Measurements from ENCODE around the gene TLR5. TPM values are rescaled to one million over a fixed set of nuclear protein-coding genes. Genes with fewer than 3 reads are reported as not detected.

TLR5 gene
- total and polyA plus RNA-seq, 12 donors, result 0.45 to 5.0 (median 1.5) TPM

DNA sequence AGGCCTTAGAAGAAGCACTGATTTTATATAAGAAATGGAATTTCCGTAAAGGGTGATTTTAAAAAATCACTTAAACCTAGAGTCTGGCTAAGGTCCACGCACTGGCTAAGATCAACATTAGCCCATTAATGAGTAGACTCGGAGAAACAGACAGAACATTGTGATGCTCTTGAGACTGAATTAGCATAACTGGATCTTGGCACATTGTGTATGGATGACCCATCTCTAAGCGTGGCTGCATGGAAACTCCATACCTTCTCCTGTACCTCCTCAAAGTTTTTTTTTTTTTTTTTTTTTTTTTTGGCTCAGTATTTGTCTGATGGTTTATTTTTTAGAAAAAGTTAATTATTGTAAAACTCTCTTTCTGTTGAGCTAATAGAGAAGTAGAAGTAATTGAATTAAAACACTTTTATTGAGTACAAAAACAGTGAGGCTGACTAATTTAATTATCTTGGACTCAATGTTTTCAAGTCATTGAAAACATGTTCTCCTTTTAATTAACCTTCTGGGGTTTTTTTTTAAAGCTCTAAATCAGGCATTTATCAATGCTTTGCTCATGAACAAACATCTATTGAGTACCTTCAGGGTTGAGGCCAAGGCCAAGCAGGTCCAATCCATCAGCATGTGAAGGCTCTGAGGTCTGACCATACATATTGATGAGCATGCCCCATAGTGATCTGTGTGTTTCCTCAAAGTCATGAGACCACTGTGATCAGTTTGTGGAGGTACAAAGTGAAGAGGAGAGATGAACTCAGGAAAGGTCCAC, 74.0 kb downstream of the TLR5 start:
- DNase-seq, result no peak
- WGBS, 2 donors, result 88 to 91% methylated on average over 4 of the region's 4 CpGs
- Histone ChIP-seq H3K4me1 (peaks cover 0 to 22% (median 0%) of the 10 kb centered on the region in 9 donors), H3K27me3 (no peaks in the 10 kb centered on the region), H3K9me3 (no peaks in the 10 kb centered on the region), H3K27ac (no peak overlapping the region), H3K4me3 (no peak overlapping the region), H3K36me3 (no peaks in the 10 kb centered on the region)
- intact Hi-C loops (cut with DNase I), result loop anchor here in 1 of 10 donors (5.0 kb wide), 1 partner anchor 37 kb away; no protein-coding TSS in a partner anchor
- TF ChIP-seq, protein P1, sequence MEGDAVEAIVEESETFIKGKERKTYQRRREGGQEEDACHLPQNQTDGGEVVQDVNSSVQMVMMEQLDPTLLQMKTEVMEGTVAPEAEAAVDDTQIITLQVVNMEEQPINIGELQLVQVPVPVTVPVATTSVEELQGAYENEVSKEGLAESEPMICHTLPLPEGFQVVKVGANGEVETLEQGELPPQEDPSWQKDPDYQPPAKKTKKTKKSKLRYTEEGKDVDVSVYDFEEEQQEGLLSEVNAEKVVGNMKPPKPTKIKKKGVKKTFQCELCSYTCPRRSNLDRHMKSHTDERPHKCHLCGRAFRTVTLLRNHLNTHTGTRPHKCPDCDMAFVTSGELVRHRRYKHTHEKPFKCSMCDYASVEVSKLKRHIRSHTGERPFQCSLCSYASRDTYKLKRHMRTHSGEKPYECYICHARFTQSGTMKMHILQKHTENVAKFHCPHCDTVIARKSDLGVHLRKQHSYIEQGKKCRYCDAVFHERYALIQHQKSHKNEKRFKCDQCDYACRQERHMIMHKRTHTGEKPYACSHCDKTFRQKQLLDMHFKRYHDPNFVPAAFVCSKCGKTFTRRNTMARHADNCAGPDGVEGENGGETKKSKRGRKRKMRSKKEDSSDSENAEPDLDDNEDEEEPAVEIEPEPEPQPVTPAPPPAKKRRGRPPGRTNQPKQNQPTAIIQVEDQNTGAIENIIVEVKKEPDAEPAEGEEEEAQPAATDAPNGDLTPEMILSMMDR (IDR thresholded peaks at IDR 0.05), result no peak
- ATAC-seq, result no peak

DNA sequence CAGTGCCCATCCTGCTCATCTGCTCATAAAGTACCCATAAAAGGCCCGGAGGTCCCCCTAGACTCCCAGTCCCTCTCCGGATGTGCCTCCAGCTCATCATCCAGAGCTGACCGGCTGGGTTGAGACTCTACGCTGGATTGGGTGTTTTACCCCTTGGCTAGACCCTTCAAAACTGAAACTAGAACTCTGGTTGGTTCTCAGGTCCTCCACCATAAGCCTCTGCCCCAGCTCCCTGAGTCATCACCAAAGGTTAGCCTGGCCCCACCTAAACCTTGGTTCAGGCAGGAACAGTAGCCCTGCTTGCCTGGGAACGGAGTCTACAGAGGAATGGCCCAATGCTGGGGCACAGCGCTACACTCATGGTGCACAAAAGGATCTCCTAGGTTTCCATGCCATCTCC, 75.1 kb downstream of the TLR5 start:
- WGBS, 2 donors, result 96 to 97% methylated on average over 6 of the region's 6 CpGs
- no peak overlapping the region for H3K27ac ChIP-seq
- no peak for ATAC-seq
- H3K36me3 ChIP-seq, result no peaks in the 10 kb centered on the region
- no peak overlapping the region for H3K4me3 ChIP-seq
- H3K9me3 ChIP-seq, result no peaks in the 10 kb centered on the region
- H3K4me1 ChIP-seq, result peaks cover 0 to 19% (median 0%) of the 10 kb centered on the region in 9 donors
- no peaks in the 10 kb centered on the region for H3K27me3 ChIP-seq
- TF ChIP-seq, protein P1 (IDR thresholded peaks at IDR 0.05), result no peak
- intact Hi-C loops (cut with DNase I), result loop anchor here in 1 of 10 donors (5.0 kb wide), 1 partner anchor 36 kb away; no protein-coding TSS in a partner anchor
- no peak for DNase-seq

DNA sequence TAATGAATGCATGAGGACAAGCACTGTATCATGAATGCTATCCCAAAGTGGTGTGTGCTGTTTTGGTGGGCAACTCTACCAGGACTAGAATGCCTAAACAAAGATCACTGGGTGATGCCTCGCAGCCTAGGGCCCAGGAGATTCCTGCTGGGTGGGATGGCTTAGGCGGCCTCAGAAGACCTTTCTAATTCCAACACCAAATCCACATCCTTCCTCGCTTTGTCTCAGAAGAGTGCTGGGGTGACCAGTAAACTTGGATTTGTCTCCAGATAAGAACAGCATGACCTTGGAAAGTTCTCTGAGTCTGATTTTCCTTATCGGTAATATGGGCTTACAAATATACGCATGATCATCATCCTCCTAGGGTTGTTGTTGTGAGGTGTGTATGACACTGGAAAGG, 76.6 kb downstream of the TLR5 start:
- H3K36me3 ChIP-seq, result no peaks in the 10 kb centered on the region
- intact Hi-C loops (cut with DNase I), result loop anchor here in 1 of 10 donors (5.0 kb wide), 1 partner anchor 34 kb away; no protein-coding TSS in a partner anchor
- TF ChIP-seq, protein P1 (IDR thresholded peaks at IDR 0.05), result no peak
- H3K4me1 ChIP-seq, result peaks cover 0 to 19% (median 0%) of the 10 kb centered on the region in 9 donors
- peak overlapping the region in 7 of 10 donors; percentile 28 to 68 (median 45) for H3K27ac ChIP-seq
- H3K27me3 ChIP-seq, result no peaks in the 10 kb centered on the region
- no peaks in the 10 kb centered on the region for H3K9me3 ChIP-seq
- no peak overlapping the region for H3K4me3 ChIP-seq
- peak; percentile 44 to 86 (median 72) for ATAC-seq
- 65 to 73% methylated on average over 5 of the region's 5 CpGs for WGBS, 2 donors
- DNase-seq, result no peak

DNA sequence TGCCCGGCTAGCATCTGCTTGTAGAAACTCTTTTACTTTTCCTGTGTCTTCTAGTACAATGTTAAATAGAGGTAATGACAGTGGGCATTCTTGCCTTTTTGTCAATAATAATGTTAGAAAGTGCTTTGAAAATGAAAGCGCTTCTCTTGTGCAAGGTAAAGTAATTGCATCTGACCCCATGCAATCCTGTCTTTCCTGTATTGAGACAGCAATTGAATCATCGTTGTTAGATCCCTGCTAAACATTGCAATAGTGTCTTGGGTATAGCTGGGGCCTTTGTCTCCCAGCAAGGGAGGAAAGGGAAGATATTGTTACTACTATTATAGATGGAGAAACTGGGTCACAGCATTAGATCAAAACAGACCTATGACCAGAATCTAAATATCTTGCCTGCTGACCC, 80.9 kb downstream of the TLR5 start:
- no peak overlapping the region for H3K27ac ChIP-seq
- DNase-seq (no peak), ATAC-seq (no peak)
- intact Hi-C loops (cut with DNase I), result no loop called here
- peaks cover 0 to 15% (median 0%) of the 10 kb centered on the region in 9 donors for H3K4me1 ChIP-seq
- no peak overlapping the region for H3K4me3 ChIP-seq
- WGBS, 2 donors, result 68 to 75% methylated on average over 3 of the region's 3 CpGs
- H3K9me3 ChIP-seq, result no peaks in the 10 kb centered on the region
- H3K27me3 ChIP-seq, result no peaks in the 10 kb centered on the region
- TF ChIP-seq, protein P1 (IDR thresholded peaks at IDR 0.05), result no peak
- no peaks in the 10 kb centered on the region for H3K36me3 ChIP-seq

Measured in heart right ventricle (tissue), 16 donors.